ENCODE results near the gene MAP3K20. TPM values are rescaled to one million over a fixed set of nuclear protein-coding genes. Genes with fewer than 3 reads are reported as not detected.
"Not testable (repeated sequence)": the region's sequence is repeated elsewhere in the genome, so short reads cannot be mapped to it uniquely, and the experiment has no call there.

The MAP3K20 gene
- total and polyA plus RNA-seq, 2 experiments from 2014 or later = 151 to 169 TPM

GRCh38 chr2:173030561-173031490 lies 44.8 kb upstream of the MAP3K20 start:
- H3K27ac ChIP-seq = no peak overlapping the region
- no peak for TF ChIP-seq CTCF (IDR thresholded peaks at IDR 0.05; ENCODE audit: low read depth, low read length)
- H3K4me1 ChIP-seq (ENCODE audit: low read depth) = peaks cover 29% of the 10 kb centered on the region
- no peaks in the 10 kb centered on the region for H3K36me3 ChIP-seq
- no peaks in the 10 kb centered on the region for H3K27me3 ChIP-seq
- no peaks in the 10 kb centered on the region for H3K9me3 ChIP-seq (ENCODE audit: low read depth)
- H3K4me3 ChIP-seq = no peak overlapping the region
- DNase-seq (ENCODE audit: low read depth in 1 of 2, low spot score in 1 of 2) = no peak

- no peaks in the 10 kb centered on the region for H3K36me3 ChIP-seq
- peaks cover 29% of the 10 kb centered on the region for H3K4me1 ChIP-seq (ENCODE audit: low read depth)
- no peak overlapping the region for H3K4me3 ChIP-seq
- TF ChIP-seq CTCF (IDR thresholded peaks at IDR 0.05; ENCODE audit: low read depth, low read length) = no peak
- no peak for DNase-seq (ENCODE audit: low read depth in 1 of 2, low spot score in 1 of 2)
- H3K27me3 ChIP-seq = no peaks in the 10 kb centered on the region
- H3K27ac ChIP-seq = no peak overlapping the region
- H3K9me3 ChIP-seq (ENCODE audit: low read depth) = no peaks in the 10 kb centered on the region
Measured at GRCh38 chr2:173032032-173032431, 43.6 kb upstream of the MAP3K20 start.

- DNase-seq (ENCODE audit: low read depth in 1 of 2, low spot score in 1 of 2) = no peak
- no peaks in the 10 kb centered on the region for H3K27me3 ChIP-seq
- peaks cover 30% of the 10 kb centered on the region for H3K4me1 ChIP-seq (ENCODE audit: low read depth)
- H3K4me3 ChIP-seq = no peak overlapping the region
- H3K36me3 ChIP-seq = no peaks in the 10 kb centered on the region
- no peak for TF ChIP-seq CTCF (IDR thresholded peaks at IDR 0.05; ENCODE audit: low read depth, low read length)
- H3K27ac ChIP-seq = no peak overlapping the region
- no peaks in the 10 kb centered on the region for H3K9me3 ChIP-seq (ENCODE audit: low read depth)
Measured at GRCh38 chr2:173033084-173033483, 42.6 kb upstream of the MAP3K20 start.

DNA sequence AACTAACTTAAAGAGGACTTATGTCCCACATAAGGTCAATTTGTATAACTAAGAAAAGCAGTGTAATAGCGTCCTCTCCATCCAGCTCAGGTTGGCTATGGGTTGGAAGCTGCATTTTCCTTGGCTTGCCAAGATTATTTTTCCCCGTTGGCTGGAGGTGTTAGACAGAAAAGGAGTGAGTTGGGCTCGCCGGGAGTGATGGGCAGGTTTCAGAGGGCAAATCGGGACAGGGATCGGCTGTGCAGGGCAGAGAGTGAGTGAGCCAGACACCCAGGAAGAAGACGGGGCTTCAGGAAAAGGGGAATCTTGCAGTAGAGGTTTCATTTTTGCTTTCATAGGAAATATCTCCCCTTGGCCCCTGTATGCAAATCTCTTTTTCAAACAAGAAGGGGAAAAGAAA lies 41.5 kb upstream of the MAP3K20 start:
- no peaks in the 10 kb centered on the region for H3K27me3 ChIP-seq
- TF ChIP-seq CTCF (IDR thresholded peaks at IDR 0.05; ENCODE audit: low read depth, low read length) = no peak
- no peak for DNase-seq (ENCODE audit: low read depth in 1 of 2, low spot score in 1 of 2)
- H3K9me3 ChIP-seq (ENCODE audit: low read depth) = no peaks in the 10 kb centered on the region
- H3K36me3 ChIP-seq = no peaks in the 10 kb centered on the region
- H3K4me1 ChIP-seq (ENCODE audit: low read depth) = peaks cover 21% of the 10 kb centered on the region
- H3K27ac ChIP-seq = no peak overlapping the region
- no peak overlapping the region for H3K4me3 ChIP-seq

DNA sequence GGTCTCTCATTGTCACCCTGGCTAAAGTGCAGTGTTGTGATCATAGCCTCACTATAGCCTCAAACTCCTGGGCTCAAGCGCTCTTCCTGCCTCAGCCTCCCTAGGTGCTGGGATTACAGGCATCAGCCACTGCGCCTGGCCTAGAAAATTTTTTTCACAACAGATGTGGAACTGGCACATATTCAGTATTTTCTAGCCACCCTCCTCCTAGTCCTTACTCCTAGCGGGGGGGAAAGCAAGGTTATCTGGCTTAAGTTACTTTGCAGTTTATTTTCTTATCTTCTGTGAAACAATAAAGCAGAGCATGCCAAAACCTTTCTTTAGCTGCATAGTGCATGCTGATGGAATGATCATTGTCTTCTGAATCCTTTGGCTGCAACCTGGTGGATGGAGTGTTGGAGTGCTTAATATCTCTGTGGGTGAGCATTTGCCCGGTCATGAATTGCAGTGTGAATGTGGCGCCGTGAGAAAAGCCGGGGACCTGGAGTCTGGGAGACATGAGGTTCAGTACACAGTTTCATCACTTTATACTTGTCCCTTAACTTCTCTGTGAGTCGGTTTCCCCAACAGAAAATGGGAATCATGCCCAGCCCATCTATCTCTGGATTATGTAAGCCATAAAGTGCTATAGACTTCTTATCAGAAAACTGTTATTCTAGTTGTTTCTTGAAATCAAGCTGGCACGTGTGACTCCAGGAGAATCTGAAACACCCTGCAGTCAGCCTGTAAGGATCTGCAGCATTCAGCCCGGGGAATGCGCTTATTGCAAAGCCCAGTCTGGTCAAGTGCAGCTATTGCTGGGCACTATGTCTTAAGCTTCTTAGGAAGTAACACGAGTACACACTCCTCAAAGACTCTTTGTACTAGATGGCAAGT lies 38.2 kb upstream of the MAP3K20 start:
- Histone ChIP-seq H3K36me3 (no peaks in the 10 kb centered on the region), H3K4me3 (no peak overlapping the region), H3K9me3 (ENCODE audit: low read depth) (no peaks in the 10 kb centered on the region), H3K4me1 (ENCODE audit: low read depth) (peaks cover 17% of the 10 kb centered on the region), H3K27me3 (no peaks in the 10 kb centered on the region), H3K27ac (no peak overlapping the region)
- no peak for TF ChIP-seq CTCF (IDR thresholded peaks at IDR 0.05; ENCODE audit: low read depth, low read length)
- DNase-seq (ENCODE audit: low read depth in 1 of 2, low spot score in 1 of 2) = peak; percentile 28 to 83

GRCh38 chr2:173038257-173038656 lies 37.4 kb upstream of the MAP3K20 start:
- peaks cover 17% of the 10 kb centered on the region for H3K4me1 ChIP-seq (ENCODE audit: low read depth)
- H3K9me3 ChIP-seq (ENCODE audit: low read depth); H3K4me3 ChIP-seq: not testable (repeated sequence)

More at GRCh38 chr2:173038257-173038656, 37.4 kb upstream of the MAP3K20 start:
- DNase-seq (ENCODE audit: low read depth in 1 of 2, low spot score in 1 of 2); H3K36me3 ChIP-seq; H3K27ac ChIP-seq; H3K27me3 ChIP-seq: not testable (repeated sequence)
